GM18517 (cell line): ENCODE data around the gene PTPRN2.

Source experiments
- ATAC-seq: cut with Tn5 transposase; IDR thresholded peaks from one replicate; pipeline ENCODE4 v1.9.1; 2021; ENCODE audit warnings: mild to moderate bottlenecking, moderate library complexity; ENCODE audit not compliant: unreplicated experiment

Gene PTPRN2

GRCh38 chr7:158556721-158557440, 30.7 kb downstream of the PTPRN2 start:
- no peak for ATAC-seq

- ATAC-seq, result no peak
Measured at GRCh38 chr7:158555034-158555520, 32.5 kb downstream of the PTPRN2 start.

- no peak for ATAC-seq
Measured at GRCh38 chr7:158550886-158551452, 36.7 kb downstream of the PTPRN2 start.

- no peak for ATAC-seq
Measured at GRCh38 chr7:158550394-158550700, 37.3 kb downstream of the PTPRN2 start.

- no peak for ATAC-seq
Measured at GRCh38 chr7:158549616-158550393, 37.8 kb downstream of the PTPRN2 start.

GRCh38 chr7:158549176-158549615, 38.4 kb downstream of the PTPRN2 start:
- no peak for ATAC-seq

GRCh38 chr7:158548726-158549125, 38.9 kb downstream of the PTPRN2 start:
- no peak for ATAC-seq

GRCh38 chr7:158547817-158548216, 39.8 kb downstream of the PTPRN2 start:
- no peak for ATAC-seq

- no peak for ATAC-seq
Measured at GRCh38 chr7:158546626-158547025, 41.0 kb downstream of the PTPRN2 start.

GRCh38 chr7:158546214-158546613, 41.4 kb downstream of the PTPRN2 start:
- no peak for ATAC-seq

- no peak for ATAC-seq
Measured at GRCh38 chr7:158544708-158545107, 42.9 kb downstream of the PTPRN2 start.

- ATAC-seq, result no peak
Measured at GRCh38 chr7:158543840-158544239, 43.8 kb downstream of the PTPRN2 start.

- no peak for ATAC-seq
Measured at GRCh38 chr7:158542651-158543566, 44.7 kb downstream of the PTPRN2 start.

- ATAC-seq, result no peak
Measured at GRCh38 chr7:158541346-158542010, 46.1 kb downstream of the PTPRN2 start.

- ATAC-seq, result no peak
Measured at GRCh38 chr7:158539711-158540146, 47.9 kb downstream of the PTPRN2 start.

- ATAC-seq, result no peak
Measured at GRCh38 chr7:158538156-158538946, 49.3 kb downstream of the PTPRN2 start.

GRCh38 chr7:158537516-158537882, 50.1 kb downstream of the PTPRN2 start:
- no peak for ATAC-seq

- no peak for ATAC-seq
Measured at GRCh38 chr7:158536871-158537515, 50.6 kb downstream of the PTPRN2 start.

- no peak for ATAC-seq
Measured at GRCh38 chr7:158535079-158535478, 52.5 kb downstream of the PTPRN2 start.
